ENCODE measurements around the gene IMMP2L.

DNA sequence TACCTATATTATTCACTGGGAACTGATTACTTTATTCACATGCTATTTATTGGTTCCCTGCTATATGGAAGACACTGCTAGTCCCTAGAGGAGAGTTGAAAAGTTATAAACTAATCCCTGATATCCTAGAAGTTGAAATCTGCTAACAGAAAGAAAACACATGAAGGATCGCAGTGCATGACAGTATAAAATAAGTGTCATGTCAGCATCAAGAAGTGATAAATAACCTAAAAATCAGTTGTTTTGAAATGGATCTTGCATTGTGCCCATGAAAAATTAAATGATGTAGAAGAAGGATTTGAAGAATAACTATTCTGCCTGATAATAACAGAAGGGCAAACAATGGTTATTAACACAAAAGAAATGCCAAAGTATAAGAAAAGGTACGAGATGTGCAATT is 764.6 kb downstream of the IMMP2L start:
- no peak for TF ChIP-seq POLR2A (IDR thresholded peaks at IDR 0.05)
- TF ChIP-seq, protein P1, sequence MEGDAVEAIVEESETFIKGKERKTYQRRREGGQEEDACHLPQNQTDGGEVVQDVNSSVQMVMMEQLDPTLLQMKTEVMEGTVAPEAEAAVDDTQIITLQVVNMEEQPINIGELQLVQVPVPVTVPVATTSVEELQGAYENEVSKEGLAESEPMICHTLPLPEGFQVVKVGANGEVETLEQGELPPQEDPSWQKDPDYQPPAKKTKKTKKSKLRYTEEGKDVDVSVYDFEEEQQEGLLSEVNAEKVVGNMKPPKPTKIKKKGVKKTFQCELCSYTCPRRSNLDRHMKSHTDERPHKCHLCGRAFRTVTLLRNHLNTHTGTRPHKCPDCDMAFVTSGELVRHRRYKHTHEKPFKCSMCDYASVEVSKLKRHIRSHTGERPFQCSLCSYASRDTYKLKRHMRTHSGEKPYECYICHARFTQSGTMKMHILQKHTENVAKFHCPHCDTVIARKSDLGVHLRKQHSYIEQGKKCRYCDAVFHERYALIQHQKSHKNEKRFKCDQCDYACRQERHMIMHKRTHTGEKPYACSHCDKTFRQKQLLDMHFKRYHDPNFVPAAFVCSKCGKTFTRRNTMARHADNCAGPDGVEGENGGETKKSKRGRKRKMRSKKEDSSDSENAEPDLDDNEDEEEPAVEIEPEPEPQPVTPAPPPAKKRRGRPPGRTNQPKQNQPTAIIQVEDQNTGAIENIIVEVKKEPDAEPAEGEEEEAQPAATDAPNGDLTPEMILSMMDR (IDR thresholded peaks at IDR 0.05) = no peak
